IMR-90 (cell line): Measurements from ENCODE around the gene SRPRB. TPM values are rescaled to one million over a fixed set of nuclear protein-coding genes. Genes with fewer than 3 reads are reported as not detected.

ENCODE experiments used
- ATAC-seq: fragments of 200-7000 bp; cut with Tn5 transposase; 2 replicates; pipeline ENCODE4 v1.9.1; 2020; ENCODE audit warnings: low read depth, mild to moderate bottlenecking, moderate library complexity
- BruUV-seq: library from RNA; stranded (reverse); fragments of 400-500 nt; replicated peaks from 2 replicates; lab custom pipeline; 2021; lab: Mats Ljungman, UMichigan
- CTCF ChIA-PET: fragments of 300-600 bp; formaldehyde crosslinking; extraction: SDS; loops from one replicate; lab custom pipeline; 2021; ENCODE audit warnings: antibody characterized with exemption; lab: Yijun Ruan, JAX
- POLR2A ChIA-PET: fragments of 300-600 bp; sonication (Branson Sonifier 250); formaldehyde crosslinking; loops from one replicate; lab custom pipeline; 2022; ENCODE audit warnings: antibody characterized with exemption; ENCODE audit not compliant: unreplicated experiment; lab: Charles Lee
- DNase-seq: peaks from one replicate; pipeline ENCODE4 v3.0.0; 2013
- H2AFZ ChIP-seq: replicated peaks from 2 replicates; pipeline ENCODE3; 2013; ENCODE audit warnings: low read length, mild to moderate bottlenecking; ENCODE audit not compliant: poor library complexity
- H2AK5ac ChIP-seq: 2 replicates; pipeline ENCODE4 v1.6.1; 2013; ENCODE audit warnings: low read depth, low read length, inconsistent platforms
- H2AK9ac ChIP-seq: replicated peaks from 2 replicates; pipeline ENCODE3; 2013; ENCODE audit warnings: mild to moderate bottlenecking, low read depth, low read length, moderate library complexity; ENCODE audit not compliant: poor library complexity
- H2BK120ac ChIP-seq: 2 replicates; pipeline ENCODE4 v1.6.1; 2013; ENCODE audit warnings: low read depth, low read length, inconsistent platforms
- H2BK15ac ChIP-seq: 3 replicates; pipeline ENCODE4 v1.6.1; 2013; ENCODE audit warnings: low read depth, low read length, inconsistent platforms
- H2BK20ac ChIP-seq: 2 replicates; pipeline ENCODE4 v1.6.1; 2013; ENCODE audit warnings: low read depth, mild to moderate bottlenecking, inconsistent platforms, low read length, moderate library complexity
- H2BK5ac ChIP-seq: 2 replicates; pipeline ENCODE4 v1.6.1; 2013; ENCODE audit warnings: mild to moderate bottlenecking, low read depth, low read length, inconsistent platforms; ENCODE audit not compliant: poor library complexity, severe bottlenecking
- H3K14ac ChIP-seq: replicated peaks from 2 replicates; pipeline ENCODE4 v1.6.1; 2013; ENCODE audit warnings: low read depth, low read length, inconsistent platforms
- H3K18ac ChIP-seq: 2 replicates; pipeline ENCODE4 v1.6.1; 2013; ENCODE audit warnings: low read depth, low read length, control low read depth
- H3K23ac ChIP-seq: 2 replicates; pipeline ENCODE4 v1.6.1; 2013; ENCODE audit warnings: low read depth, low read length, inconsistent platforms
- H3K27ac ChIP-seq: 2 replicates; pipeline ENCODE4 v1.5.1; 2013; ENCODE audit warnings: mild to moderate bottlenecking, control low read depth, low read length; ENCODE audit not compliant: insufficient read depth
- H3K27me3 ChIP-seq: 2 replicates; pipeline ENCODE4 v1.6.1; 2013; ENCODE audit warnings: low read length; ENCODE audit not compliant: control insufficient read depth, insufficient read depth
- H3K36me3 ChIP-seq: 2 replicates; pipeline ENCODE4 v1.6.1; 2013; ENCODE audit warnings: low read length, mixed read lengths; ENCODE audit not compliant: control insufficient read depth, insufficient read depth
- H3K4ac ChIP-seq: 2 replicates; pipeline ENCODE4 v1.6.1; 2013; ENCODE audit warnings: low read depth, low read length, inconsistent platforms
- H3K4me1 ChIP-seq: 2 replicates; pipeline ENCODE4 v1.6.1; 2013; ENCODE audit warnings: low read length, mixed read lengths; ENCODE audit not compliant: control insufficient read depth, insufficient read depth
- H3K4me2 ChIP-seq: 2 replicates; pipeline ENCODE4 v1.6.1; 2013; ENCODE audit warnings: low read depth, mild to moderate bottlenecking, control low read depth, low read length, moderate library complexity
- H3K4me3 ChIP-seq: 2 replicates; pipeline ENCODE4 v1.5.1; 2013; ENCODE audit warnings: low read depth, mild to moderate bottlenecking, control low read depth, low read length, moderate library complexity; ENCODE audit not compliant: insufficient read depth
- H3K56ac ChIP-seq: 2 replicates; pipeline ENCODE4 v1.6.1; 2013; ENCODE audit warnings: low read length, inconsistent platforms; ENCODE audit not compliant: insufficient read depth; ENCODE audit errors: extremely low read depth
- H3K79me1 ChIP-seq, 2 experiments: 2 replicates each; pipeline ENCODE4 v1.6.1; 2013; ENCODE audit warnings: low read length in 2 of 2, inconsistent platforms in 1 of 2, low read depth in 1 of 2
- H3K9ac ChIP-seq: 2 replicates; pipeline ENCODE4 v1.6.1; 2013; ENCODE audit warnings: low read depth, low read length, control low read depth
- H3K9me1 ChIP-seq: 2 replicates; pipeline ENCODE4 v1.6.1; 2013; ENCODE audit warnings: low read length, inconsistent platforms; ENCODE audit not compliant: insufficient read depth
- H3K9me3 ChIP-seq: 2 replicates; pipeline ENCODE4 v1.6.1; 2013; ENCODE audit warnings: low read length; ENCODE audit not compliant: control insufficient read depth, insufficient read depth
- H4K20me1 ChIP-seq: 2 replicates; pipeline ENCODE4 v1.6.1; 2013; ENCODE audit warnings: low read length, inconsistent platforms; ENCODE audit not compliant: insufficient read depth
- H4K5ac ChIP-seq: 2 replicates; pipeline ENCODE4 v1.6.1; 2013; ENCODE audit warnings: mild to moderate bottlenecking, low read depth, low read length, control low read depth
- H4K8ac ChIP-seq, 2 experiments: 2 replicates each; pipeline ENCODE4 v1.6.1; 2013; ENCODE audit warnings: low read depth in 2 of 2, low read length in 2 of 2, control low read depth in 1 of 2, inconsistent platforms in 1 of 2
- H4K91ac ChIP-seq: 2 replicates; pipeline ENCODE4 v1.6.1; 2013; ENCODE audit warnings: low read depth, low read length, inconsistent platforms; ENCODE audit not compliant: insufficient read depth
- RCOR1 ChIP-seq: IDR thresholded peaks from 2 replicates; pipeline ENCODE4 v1.6.1; 2012; ENCODE audit warnings: mild to moderate bottlenecking, low read length, improper control_type of control experiment; ENCODE audit not compliant: insufficient replicate concordance
- WGBS, 2 experiments: methylation state at CpG; one replicate each; pipeline versions ENCODE4 v1.1.5 to v1.1.7; 2013; ENCODE audit warnings: missing lambda C conversion rate in 2 of 2; ENCODE audit not compliant: insufficient read length in 1 of 2; ENCODE audit errors: extremely low coverage in 2 of 2; 5-methylcytosine and 5-hydroxymethylcytosine counted together
- dilution Hi-C: fragments of 300-500 bp; cut with HindIII; formaldehyde crosslinking; loops from one replicate; pipeline ENCODE4 v1.14.3; 2018; ENCODE audit warnings: low sequenced_read_pairs; ENCODE audit not compliant: unreplicated experiment
- in situ Hi-C: fragments of 300-500 bp; cut with MboI; formaldehyde crosslinking; loops from 3 replicates; pipeline ENCODE4 v1.14.3; 2019; ENCODE audit warnings: low sequenced_read_pairs, inconsistent platforms, mixed read lengths
- intact Hi-C: fragments of 100-400 bp; cut with micrococcal nuclease; formaldehyde crosslinking; loops from 2 replicates; pipeline ENCODE4 v1.10.0; 2022
- polyA plus RNA-seq, 3 experiments: library from polyadenylated mRNA; depleted of rRNA; stranded (reverse); fragments of >200 nt; gene quantifications; 2 replicates each; pipeline ENCODE4 v1.2.3, GENCODE V29; 2012; ENCODE audit warnings: low replicate concordance in 1 of 3
- total RNA-seq: library from RNA; depleted of rRNA; stranded (reverse); fragments of >200 nt; gene quantifications from 2 replicates; pipeline ENCODE4 v1.2.3, GENCODE V29; 2012

The SRPRB gene
- total and polyA plus RNA-seq, 2 of the 4 experiments (the other 2 are of a cell fraction): 28.8 to 131 TPM

- H4K91ac ChIP-seq: no peak overlapping the region
- no peaks in the 10 kb centered on the region for H3K9me1 ChIP-seq
- H4K5ac ChIP-seq: no peak overlapping the region
- no peak overlapping the region for H2BK120ac ChIP-seq
- no peaks in the 10 kb centered on the region for H3K79me1 ChIP-seq
- no peak overlapping the region for H3K4me3 ChIP-seq
- ChIA-PET POLR2A (no interaction called here), CTCF (no interaction called here)
- no peak for TF ChIP-seq RCOR1
- H2BK15ac ChIP-seq: no peak overlapping the region
- no peak overlapping the region for H3K4ac ChIP-seq
- H2BK5ac ChIP-seq: no peak overlapping the region
- H4K8ac ChIP-seq: no peak overlapping the region
- no peak overlapping the region for H2BK20ac ChIP-seq
- no TSS peak for BruUV-seq
- DNase-seq: no peak
- no peak for ATAC-seq
- dilution Hi-C loops: no loop called here
- intact Hi-C loops: no loop called here
- H3K23ac ChIP-seq: no peak overlapping the region
- no peaks in the 10 kb centered on the region for H3K9me3 ChIP-seq
- no peak overlapping the region for H3K4me2 ChIP-seq
- no peak overlapping the region for H3K9ac ChIP-seq
- peaks cover 32% of the 10 kb centered on the region for H3K27me3 ChIP-seq
- in situ Hi-C loops: no loop called here
- H3K27ac ChIP-seq: no peak overlapping the region
- 35% methylated on average over 3 of the region's 4 CpGs; no CpG with 5 or more reads in 1 of the 2 experiments for WGBS, 2 experiments
- no peaks in the 10 kb centered on the region for H3K4me1 ChIP-seq
- H2AK9ac ChIP-seq: no peak overlapping the region
- H4K20me1 ChIP-seq: no peaks in the 10 kb centered on the region
- H2AFZ ChIP-seq: no peak overlapping the region
- H3K14ac ChIP-seq: no peak overlapping the region
- H3K56ac ChIP-seq: no peak overlapping the region
- no peak overlapping the region for H2AK5ac ChIP-seq
- no peak overlapping the region for H3K18ac ChIP-seq
- H3K36me3 ChIP-seq: no peaks in the 10 kb centered on the region
Observed at GRCh38 chr3:133862161-133862560, 56.5 kb downstream of the SRPRB start.
